H1 (cell line): Measurements from ENCODE around the gene TNIK. TPM values are rescaled to one million over a fixed set of nuclear protein-coding genes. Genes with fewer than 3 reads are reported as not detected.

Experiments
- CTCF ChIA-PET: fragments of 300-600 bp; sonication (Branson Sonifier 250); formaldehyde crosslinking; loops from one replicate; lab custom pipeline; 2021; ENCODE audit not compliant: partially characterized antibody; lab: Charles Lee
- POLR2A ChIA-PET: fragments of 300-600 bp; sonication (Branson Sonifier 250); formaldehyde crosslinking; loops from one replicate; lab custom pipeline; 2021; ENCODE audit warnings: inconsistent platforms; ENCODE audit not compliant: partially characterized antibody; lab: Charles Lee
- DNase-seq, 2 experiments: peaks; one replicate each; pipeline versions ENCODE4 v3.0.0 to v3.0.0-alpha.2; 2010 to 2022; ENCODE audit warnings: low spot score in 2 of 2, low read depth in 1 of 2, mixed read lengths in 1 of 2
- FAIRE-seq: peaks from 2 replicates; lab custom pipeline; 2011; peaks lifted over from hg19 to GRCh38; lab: Jason Lieb, UNC
- H2AFZ ChIP-seq: 2 replicates; pipeline ENCODE4 v1.8.1; 2012; ENCODE audit warnings: low read length, inconsistent platforms
- H2AK5ac ChIP-seq: 2 replicates; pipeline ENCODE4 v1.6.1; 2013; ENCODE audit warnings: low read depth, low read length
- H2BK120ac ChIP-seq: replicated peaks from 2 replicates; pipeline ENCODE3; 2013; ENCODE audit warnings: low read depth, low read length, inconsistent platforms
- H2BK12ac ChIP-seq: 2 replicates; pipeline ENCODE4 v1.6.1; 2013; ENCODE audit warnings: low read depth, low read length
- H2BK15ac ChIP-seq: 2 replicates; pipeline ENCODE4 v1.6.1; 2013; ENCODE audit warnings: low read length
- H2BK20ac ChIP-seq: 2 replicates; pipeline ENCODE4 v1.6.1; 2013; ENCODE audit warnings: low read length
- H2BK5ac ChIP-seq: 2 replicates; pipeline ENCODE4 v1.6.1; 2013; ENCODE audit warnings: low read depth, low read length
- H3K14ac ChIP-seq: 2 replicates; pipeline ENCODE4 v1.6.1; 2013; ENCODE audit warnings: inconsistent platforms; ENCODE audit not compliant: insufficient read length
- H3K18ac ChIP-seq: 2 replicates; pipeline ENCODE4 v1.6.1; 2013; ENCODE audit warnings: low read length; ENCODE audit errors: extremely low read depth
- H3K23ac ChIP-seq: 2 replicates; pipeline ENCODE4 v1.6.1; 2013; ENCODE audit warnings: inconsistent platforms; ENCODE audit not compliant: insufficient read length
- H3K23me2 ChIP-seq: 2 replicates; pipeline ENCODE4 v1.6.1; 2013; ENCODE audit warnings: low read depth, low read length
- H3K27ac ChIP-seq: 2 replicates; pipeline ENCODE4 v1.6.1; 2011; ENCODE audit warnings: low read depth, low read length, inconsistent platforms
- H3K27me3 ChIP-seq, 4 experiments: replicated peaks in 1 of 4; 1 replicate in 1 of 4; 2 replicates in 3 of 4; pipeline versions ENCODE4 v1.6.1 to v1.8.1; 2011 to 2013; ENCODE audit warnings: low read length in 3 of 4, mild to moderate bottlenecking in 3 of 4, inconsistent platforms in 2 of 4, mixed read lengths in 2 of 4, moderate library complexity in 1 of 4; ENCODE audit not compliant: control insufficient read depth in 3 of 4, insufficient read depth in 3 of 4; ENCODE audit errors: extremely low read depth in 1 of 4
- H3K36me3 ChIP-seq, 4 experiments: 2 replicates each; pipeline versions ENCODE4 v1.6.1 to v1.8.1; 2011 to 2013; ENCODE audit warnings: mild to moderate bottlenecking in 4 of 4, low read length in 3 of 4, moderate library complexity in 2 of 4, control low read depth in 1 of 4, inconsistent platforms in 1 of 4; ENCODE audit not compliant: insufficient read depth in 4 of 4, control insufficient read depth in 2 of 4
- H3K4ac ChIP-seq: replicated peaks from 2 replicates; pipeline ENCODE3; 2013; ENCODE audit warnings: low read length, low read depth, mixed read lengths, inconsistent platforms; ENCODE audit not compliant: insufficient read length
- H3K4me1 ChIP-seq, 4 experiments: replicated peaks in 1 of 4; 1 replicate in 1 of 4; 2 replicates in 3 of 4; pipeline versions ENCODE4 v1.6.1 to v1.8.1; 2011 to 2013; ENCODE audit warnings: low read length in 3 of 4, inconsistent platforms in 2 of 4, mixed read lengths in 1 of 4; ENCODE audit not compliant: insufficient read depth in 4 of 4, control insufficient read depth in 3 of 4
- H3K4me2 ChIP-seq, 2 experiments: 2 replicates each; pipeline versions ENCODE4 v1.6.1 to v1.8.1; 2011 to 2013; ENCODE audit warnings: low read depth in 2 of 2, low read length in 2 of 2, control low read depth in 1 of 2, inconsistent platforms in 1 of 2, mild to moderate bottlenecking in 1 of 2; ENCODE audit not compliant: insufficient read depth in 1 of 2
- H3K4me3 ChIP-seq, 4 experiments: fragments of 200-600, 300-600 bp in 1 of 4; sonication (generic), shearing (Covaris generic), sonication (Bioruptor Twin) in 1 of 4; 2 replicates each; pipeline versions ENCODE4 v1.5.1 to v1.8.1; 2011 to 2016; ENCODE audit warnings: low read length in 4 of 4, low read depth in 3 of 4, control low read depth in 2 of 4, inconsistent platforms in 2 of 4, mild to moderate bottlenecking in 2 of 4, mixed read lengths in 1 of 4, moderate library complexity in 1 of 4; ENCODE audit not compliant: insufficient read depth in 2 of 4; ENCODE audit errors: extremely low read depth in 1 of 4
- H3K56ac ChIP-seq: replicated peaks from 2 replicates; pipeline ENCODE3; 2013; ENCODE audit warnings: low read depth, mild to moderate bottlenecking, mixed read lengths, low read length, inconsistent platforms; ENCODE audit not compliant: insufficient read length
- H3K79me1 ChIP-seq: 2 replicates; pipeline ENCODE4 v1.6.1; 2013; ENCODE audit warnings: low read depth, low read length, control low read depth
- H3K79me2 ChIP-seq, 2 experiments: 2 replicates each; pipeline versions ENCODE4 v1.6.1 to v1.8.1; 2012 to 2013; ENCODE audit warnings: low read length in 2 of 2, mild to moderate bottlenecking in 2 of 2, inconsistent platforms in 1 of 2; ENCODE audit not compliant: insufficient read depth in 2 of 2, control insufficient read depth in 1 of 2
- H3K9ac ChIP-seq, 4 experiments: replicated peaks in 1 of 4; 1 replicate in 1 of 4; 2 replicates in 3 of 4; pipeline versions ENCODE4 v1.6.1 to v1.8.1; 2011 to 2013; ENCODE audit warnings: low read depth in 3 of 4, low read length in 3 of 4, control low read depth in 2 of 4, mild to moderate bottlenecking in 2 of 4, moderate library complexity in 2 of 4, inconsistent platforms in 1 of 4; ENCODE audit errors: extremely low read depth in 1 of 4
- H3K9me3 ChIP-seq, 2 experiments: 2 replicates each; pipeline versions ENCODE4 v1.6.1 to v1.8.1; 2012 to 2013; ENCODE audit warnings: mild to moderate bottlenecking in 2 of 2, moderate library complexity in 2 of 2, control low read depth in 1 of 2, inconsistent platforms in 1 of 2, low read depth in 1 of 2, low read length in 1 of 2, mixed read lengths in 1 of 2; ENCODE audit not compliant: insufficient read depth in 2 of 2
- H4K20me1 ChIP-seq, 2 experiments: replicated peaks in 1 of 2; 2 replicates each; pipeline versions ENCODE3 to v1.8.1; 2011 to 2013; ENCODE audit warnings: inconsistent platforms in 2 of 2, low read length in 2 of 2, mild to moderate bottlenecking in 1 of 2; ENCODE audit not compliant: insufficient read depth in 2 of 2, control insufficient read depth in 1 of 2
- H4K5ac ChIP-seq: 2 replicates; pipeline ENCODE4 v1.6.1; 2013; ENCODE audit warnings: low read length, low read depth, mixed read lengths, inconsistent platforms; ENCODE audit not compliant: insufficient read length
- H4K8ac ChIP-seq: 2 replicates; pipeline ENCODE4 v1.8.0; 2013; ENCODE audit warnings: mild to moderate bottlenecking, moderate library complexity, low read length, inconsistent platforms; ENCODE audit not compliant: insufficient read depth; ENCODE audit errors: extremely low read depth
- H4K91ac ChIP-seq: replicated peaks from 2 replicates; pipeline ENCODE3; 2013; ENCODE audit warnings: low read length, mixed read lengths, inconsistent platforms; ENCODE audit not compliant: insufficient read length
- SRF ChIP-seq: IDR thresholded peaks from 2 replicates; pipeline ENCODE4 v1.6.1; 2011; ENCODE audit warnings: mild to moderate bottlenecking, low read depth, low read length, moderate library complexity
- YY1 ChIP-seq: IDR thresholded peaks from 2 replicates; pipeline ENCODE4 v1.6.1; 2011; ENCODE audit warnings: low read depth, mild to moderate bottlenecking, low read length
- WGBS, 2 experiments: shearing (Covaris generic) in 1 of 2; methylation state at CpG; one replicate each; pipeline versions ENCODE4 v1.1.6 to v1.1.7; 2013 to 2015; ENCODE audit warnings: low lambda C conversion rate in 2 of 2, mixed read lengths in 2 of 2, inconsistent platforms in 1 of 2, low coverage in 1 of 2, missing lambda C conversion rate in 1 of 2; ENCODE audit not compliant: insufficient replicate concordance in 2 of 2, insufficient coverage in 1 of 2, insufficient read length in 1 of 2; ENCODE audit errors: extremely low coverage in 1 of 2, missing lambda C conversion rate in 1 of 2; 5-methylcytosine and 5-hydroxymethylcytosine counted together
- polyA plus RNA-seq, 7 experiments: library from polyadenylated mRNA; depleted of rRNA in 3 of 7; stranded (reverse) in 5 of 7; unstranded in 2 of 7; fragments of >200 nt in 5 of 7; fragments of 200-250 nt in 2 of 7; gene quantifications; 1 replicate in 5 of 7; 2 replicates in 1 of 7; 4 replicates in 1 of 7; pipeline versions ENCODE4 v1.2.1 to v1.2.3, GENCODE V29; 2011 to 2013; ENCODE audit warnings: missing spikeins in 2 of 7, mixed read lengths in 2 of 7
- total RNA-seq: library from RNA; stranded (reverse); fragmentation: NEBNext Ultra II Directional; extraction: Animal tissue kit (Norgen Biotek cat#: 25700); gene quantifications from 2 replicates; pipeline ENCODE4 v1.2.1, GENCODE V29; 2021

Gene TNIK
- total and polyA plus RNA-seq, 2 of the 8 experiments (the other 6 are each of a cell fraction or from before 2014, with no cell fraction given) = 7.4 to 42.0 TPM

GRCh38 chr3:171462224-171462623 is 2.0 kb upstream of the TNIK start:
- Histone ChIP-seq H3K27ac (no peak overlapping the region), H3K4me3 (peak overlapping the region in 1 of 4 experiments; percentile 76; a peak in 2 of 8 replicates), H3K23me2 (peaks cover 22% of the 10 kb centered on the region), H3K79me1 (no peaks in the 10 kb centered on the region), H2AK5ac (no peak overlapping the region), H3K9me3 (no peaks in the 10 kb centered on the region), H3K4me1 (peaks cover 4 to 13% (median 9%) of the 10 kb centered on the region in 4 experiments; a peak in 6 of 7 replicates), H3K14ac (no peak overlapping the region), H2BK120ac (no peak overlapping the region), H4K20me1 (no peaks in the 10 kb centered on the region), H3K9ac (no peak overlapping the region), H3K36me3 (no peaks in the 10 kb centered on the region), H2BK20ac (no peak overlapping the region), H2BK12ac (no peak overlapping the region), H3K79me2 (peaks cover 0 to 17% of the 10 kb centered on the region in 2 experiments; a peak in 2 of 4 replicates), H3K18ac (no peak overlapping the region), H4K5ac (no peak overlapping the region), H4K91ac (no peak overlapping the region), H4K8ac (no peak overlapping the region), H3K4me2 (peak overlapping the region; percentile 86 to 91; a peak in 3 of 4 replicates), H2BK5ac (no peak overlapping the region), H2BK15ac (no peak overlapping the region), H3K23ac (no peak overlapping the region), H3K4ac (no peak overlapping the region), H2AFZ (no peak overlapping the region), H3K56ac (no peak overlapping the region), H3K27me3 (peaks cover 0 to 12% (median 6%) of the 10 kb centered on the region in 4 experiments; a peak in 4 of 7 replicates)
- 13% methylated on average over 1 of the region's 1 CpG; no CpG with 5 or more reads in 1 of the 2 experiments for WGBS, 2 experiments
- POLR2A ChIA-PET = interaction anchor here (1.0 to 1.2 kb wide), 2 partner anchors 63 to 100 kb away, joined by 3 to 4 read pairs; no protein-coding TSS in a partner anchor
- FAIRE-seq (no peak), DNase-seq (no peak)
- CTCF ChIA-PET = interaction anchor here (1.5 kb wide), 1 partner anchor 133 kb away, joined by 3 read pairs; no protein-coding TSS in a partner anchor
- peak; percentile 98 for TF ChIP-seq SRF
- no peak for TF ChIP-seq YY1
